AG09319 (cell line): Measurements from ENCODE around the gene CHP2.
"Not testable (repeated sequence)": the region's sequence is repeated elsewhere in the genome, so short reads cannot be mapped to it uniquely, and the experiment has no call there.

Source experiments
- DNase-seq: peaks from one replicate; pipeline ENCODE4 v3.0.0-alpha.2; 2010; ENCODE audit warnings: low read depth; ENCODE audit errors: extremely low read depth
- CTCF ChIP-seq: IDR thresholded peaks from 2 replicates; pipeline ENCODE4 v1.5.1; 2011; ENCODE audit warnings: low read depth, mild to moderate bottlenecking, inconsistent platforms, low read length, moderate library complexity

The CHP2 gene

GRCh38 chr16:23729503-23730424 lies 25.1 kb upstream of the CHP2 start:
- no peak for TF ChIP-seq CTCF
- no peak for DNase-seq

- TF ChIP-seq CTCF: no peak
- DNase-seq: no peak
Measured at GRCh38 chr16:23734176-23734893, 20.5 kb upstream of the CHP2 start.

- not testable (repeated sequence) for DNase-seq
Measured at GRCh38 chr16:23737423-23738028, 17.3 kb upstream of the CHP2 start.

- TF ChIP-seq CTCF: no peak
- DNase-seq: no peak
Measured at GRCh38 chr16:23739516-23739915, 15.3 kb upstream of the CHP2 start.

- no peak for TF ChIP-seq CTCF
Measured at GRCh38 chr16:23741675-23742303, 13.0 kb upstream of the CHP2 start.

GRCh38 chr16:23742766-23743165 lies 12.1 kb upstream of the CHP2 start:
- no peak for TF ChIP-seq CTCF
- no peak for DNase-seq

More at GRCh38 chr16:23741675-23742303, 13.0 kb upstream of the CHP2 start:
- DNase-seq: no peak

GRCh38 chr16:23745263-23745662 lies 9.6 kb upstream of the CHP2 start:
- no peak for DNase-seq
- TF ChIP-seq CTCF: no peak
